T-helper 17 cell (primary cell): Measurements from ENCODE around the gene RBM25. TPM values are rescaled to one million over a fixed set of nuclear protein-coding genes. Genes with fewer than 3 reads are reported as not detected.
"Not testable (repeated sequence)": the region's sequence is repeated elsewhere in the genome, so short reads cannot be mapped to it uniquely, and the experiment has no call there.

Source experiments
- ATAC-seq: fragments of 150-1000 bp; cut with Tn5 transposase; 2 replicates; pipeline ENCODE4 v1.10.0; 2021; ENCODE audit warnings: mild to moderate bottlenecking, moderate library complexity
- DNase-seq, 3 donors: peaks; one replicate each; pipeline versions ENCODE4 v3.0.0 to v3.0.0-alpha.2; 2020 to 2021
- H3K9me3 ChIP-seq: one replicate; pipeline ENCODE4 v1.7.0; 2013; ENCODE audit warnings: low read length, mild to moderate bottlenecking; ENCODE audit not compliant: control insufficient read depth, poor library complexity, severe bottlenecking
- H3K27ac Mint-ChIP-seq: one replicate; pipeline ENCODE4 v1.8.0; 2022; ENCODE audit warnings: mild to moderate bottlenecking, moderate library complexity, mixed read lengths
- H3K27me3 Mint-ChIP-seq: one replicate; pipeline ENCODE4 v1.8.0; 2022; ENCODE audit warnings: mixed read lengths
- H3K36me3 Mint-ChIP-seq: one replicate; pipeline ENCODE4 v1.8.0; 2022; ENCODE audit warnings: low read depth, mixed read lengths
- H3K4me1 Mint-ChIP-seq: one replicate; pipeline ENCODE4 v1.8.0; 2022; ENCODE audit warnings: mild to moderate bottlenecking, mixed read lengths
- H3K4me3 Mint-ChIP-seq: one replicate; pipeline ENCODE4 v1.8.0; 2022; ENCODE audit warnings: mild to moderate bottlenecking, moderate library complexity, mixed read lengths
- total RNA-seq, 4 donors: library from RNA in 2 of 4; stranded (reverse) in 2 of 4; gene quantifications; one replicate each; pipeline ENCODE4 v1.2.3 and lab custom pipeline; 2022 to 2026

The RBM25 gene
- total RNA-seq, 2 donors from 2014 or later, result 156 to 168 TPM

- H3K36me3 Mint-ChIP-seq, result peaks cover 18% of the 10 kb centered on the region
- ATAC-seq (no peak), DNase-seq (no peak)
- peaks cover 12% of the 10 kb centered on the region for H3K4me1 Mint-ChIP-seq
- no peak overlapping the region for H3K4me3 Mint-ChIP-seq
- no peaks in the 10 kb centered on the region for H3K27me3 Mint-ChIP-seq
- no peak overlapping the region for H3K27ac Mint-ChIP-seq
- no peaks in the 10 kb centered on the region for H3K9me3 ChIP-seq
Measured at GRCh38 chr14:73166399-73166798, 108.1 kb downstream of the RBM25 start.

GRCh38 chr14:73167727-73168126 is 109.4 kb downstream of the RBM25 start:
- DNase-seq (no peak), ATAC-seq (no peak)
- Mint-ChIP-seq H3K27me3 (no peaks in the 10 kb centered on the region), H3K4me3 (no peak overlapping the region), H3K4me1 (peaks cover 11% of the 10 kb centered on the region), H3K36me3 (peaks cover 19% of the 10 kb centered on the region), H3K27ac (peak overlapping the region; percentile 14)
- no peaks in the 10 kb centered on the region for H3K9me3 ChIP-seq

GRCh38 chr14:73168274-73168673 is 109.9 kb downstream of the RBM25 start:
- no peak for ATAC-seq
- Mint-ChIP-seq H3K4me1 (peaks cover 13% of the 10 kb centered on the region), H3K36me3 (peaks cover 19% of the 10 kb centered on the region), H3K4me3 (no peak overlapping the region), H3K27me3 (no peaks in the 10 kb centered on the region), H3K27ac (peak overlapping the region; percentile 14)
- no peaks in the 10 kb centered on the region for H3K9me3 ChIP-seq
- no peak for DNase-seq

GRCh38 chr14:73168691-73169090 is 110.4 kb downstream of the RBM25 start:
- peak overlapping the region; percentile 53 for H3K27ac Mint-ChIP-seq
- H3K9me3 ChIP-seq, result no peaks in the 10 kb centered on the region
- H3K36me3 Mint-ChIP-seq, result peaks cover 18% of the 10 kb centered on the region
- H3K4me1 Mint-ChIP-seq, result peaks cover 9% of the 10 kb centered on the region
- ATAC-seq (no peak), DNase-seq (no peak)
- no peaks in the 10 kb centered on the region for H3K27me3 Mint-ChIP-seq
- no peak overlapping the region for H3K4me3 Mint-ChIP-seq

- H3K27me3 Mint-ChIP-seq, H3K4me3 Mint-ChIP-seq, DNase-seq, H3K4me1 Mint-ChIP-seq, ATAC-seq, H3K27ac Mint-ChIP-seq, H3K9me3 ChIP-seq: not testable (repeated sequence)
- peaks cover 17% of the 10 kb centered on the region for H3K36me3 Mint-ChIP-seq
Measured at GRCh38 chr14:73169855-73170254, 111.5 kb downstream of the RBM25 start.

- ATAC-seq (no peak), DNase-seq (no peak)
- H3K4me3 Mint-ChIP-seq, result no peak overlapping the region
- no peaks in the 10 kb centered on the region for H3K9me3 ChIP-seq
- no peaks in the 10 kb centered on the region for H3K27me3 Mint-ChIP-seq
- peaks cover 17% of the 10 kb centered on the region for H3K36me3 Mint-ChIP-seq
- peaks cover 5% of the 10 kb centered on the region for H3K4me1 Mint-ChIP-seq
- H3K27ac Mint-ChIP-seq, result peak overlapping the region; percentile 41
Measured at GRCh38 chr14:73170686-73171085, 112.4 kb downstream of the RBM25 start.

GRCh38 chr14:73172500-73172899 is 114.2 kb downstream of the RBM25 start:
- H3K4me3 Mint-ChIP-seq, result no peak overlapping the region
- DNase-seq (no peak), ATAC-seq (no peak)
- H3K4me1 Mint-ChIP-seq, result peaks cover 5% of the 10 kb centered on the region
- no peaks in the 10 kb centered on the region for H3K27me3 Mint-ChIP-seq
- H3K36me3 Mint-ChIP-seq, result peaks cover 17% of the 10 kb centered on the region
- no peaks in the 10 kb centered on the region for H3K9me3 ChIP-seq
- peak overlapping the region; percentile 14 for H3K27ac Mint-ChIP-seq

GRCh38 chr14:73173092-73173735 is 114.9 kb downstream of the RBM25 start:
- Mint-ChIP-seq H3K4me3 (no peak overlapping the region), H3K27ac (peak overlapping the region; percentile 14), H3K27me3 (no peaks in the 10 kb centered on the region), H3K4me1 (peaks cover 5% of the 10 kb centered on the region), H3K36me3 (peaks cover 17% of the 10 kb centered on the region)
- DNase-seq (no peak), ATAC-seq (peak; percentile 55)
- H3K9me3 ChIP-seq, result no peaks in the 10 kb centered on the region

Other genes with a start within 250 kb of the RBM25 start
- 1 to 10 TPM in 1 of 2 donors, under 1 TPM in 1; 0.13 to 1.2 TPM for gene DPF3, start 164.4 kb upstream of the RBM25 start, total RNA-seq
- gene DCAF4, start 132.1 kb upstream of the RBM25 start, total RNA-seq, result 10 to 100 TPM; 27.0 to 30.7 TPM
- 10 to 100 TPM; 11.0 to 17.9 TPM for gene ZFYVE1, start 31.4 kb upstream of the RBM25 start, total RNA-seq
- 10 to 100 TPM; 31.6 to 32.1 TPM for gene PSEN1, start 78.0 kb downstream of the RBM25 start, total RNA-seq
- gene PAPLN, start 179.0 kb downstream of the RBM25 start, total RNA-seq, result not detected